ENCODE data around the gene TMEM258.

- TF ChIP-seq, protein P1, sequence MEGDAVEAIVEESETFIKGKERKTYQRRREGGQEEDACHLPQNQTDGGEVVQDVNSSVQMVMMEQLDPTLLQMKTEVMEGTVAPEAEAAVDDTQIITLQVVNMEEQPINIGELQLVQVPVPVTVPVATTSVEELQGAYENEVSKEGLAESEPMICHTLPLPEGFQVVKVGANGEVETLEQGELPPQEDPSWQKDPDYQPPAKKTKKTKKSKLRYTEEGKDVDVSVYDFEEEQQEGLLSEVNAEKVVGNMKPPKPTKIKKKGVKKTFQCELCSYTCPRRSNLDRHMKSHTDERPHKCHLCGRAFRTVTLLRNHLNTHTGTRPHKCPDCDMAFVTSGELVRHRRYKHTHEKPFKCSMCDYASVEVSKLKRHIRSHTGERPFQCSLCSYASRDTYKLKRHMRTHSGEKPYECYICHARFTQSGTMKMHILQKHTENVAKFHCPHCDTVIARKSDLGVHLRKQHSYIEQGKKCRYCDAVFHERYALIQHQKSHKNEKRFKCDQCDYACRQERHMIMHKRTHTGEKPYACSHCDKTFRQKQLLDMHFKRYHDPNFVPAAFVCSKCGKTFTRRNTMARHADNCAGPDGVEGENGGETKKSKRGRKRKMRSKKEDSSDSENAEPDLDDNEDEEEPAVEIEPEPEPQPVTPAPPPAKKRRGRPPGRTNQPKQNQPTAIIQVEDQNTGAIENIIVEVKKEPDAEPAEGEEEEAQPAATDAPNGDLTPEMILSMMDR (IDR thresholded peaks at IDR 0.05): no peak
- no peak for TF ChIP-seq POLR2A (IDR thresholded peaks at IDR 0.05)
Observed at GRCh38 chr11:61744609-61745156, 47.7 kb downstream of the TMEM258 start.
